ENCODE measurements around the gene PDGFD.

The PDGFD gene

DNA sequence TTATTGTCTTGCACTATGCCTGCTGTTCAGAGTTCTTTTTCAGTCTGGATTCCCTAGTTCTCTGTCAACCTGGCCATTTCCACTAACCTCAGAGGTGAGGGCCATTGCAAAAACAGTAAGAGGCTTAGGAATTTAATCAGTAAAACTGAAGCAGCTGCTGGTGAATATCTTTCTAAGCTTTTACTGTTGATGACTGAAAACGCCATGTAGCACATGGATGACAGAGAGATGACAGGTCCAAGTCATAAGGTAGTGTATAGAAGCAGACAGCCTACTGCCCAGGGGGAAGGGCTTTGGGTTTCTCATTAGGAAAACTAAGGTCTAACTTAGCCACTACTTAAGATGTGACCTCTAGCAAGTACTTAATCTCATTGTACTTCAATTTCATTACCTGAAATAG is 280.1 kb downstream of the PDGFD start:
- DNase-seq (ENCODE audit: low spot score), result no peak

DNA sequence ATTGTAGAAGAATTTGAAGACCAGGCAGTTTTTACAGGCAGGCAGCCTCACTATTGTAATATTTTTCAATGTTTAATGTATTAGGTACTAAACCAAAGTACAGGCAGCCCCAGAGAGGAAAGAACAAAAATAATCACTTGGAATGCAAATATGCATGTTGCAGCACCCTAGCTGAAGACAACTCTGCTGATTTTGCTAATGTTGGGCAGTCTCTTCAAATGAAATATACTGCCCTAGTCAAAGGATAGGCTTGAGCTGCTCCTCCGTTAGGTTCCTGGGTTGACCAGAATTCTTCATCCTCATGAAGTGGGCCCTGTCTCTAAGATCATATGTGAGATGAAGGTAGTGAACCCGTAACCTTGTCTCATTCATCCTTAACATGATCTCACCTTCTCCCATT is 280.7 kb downstream of the PDGFD start:
- no peak for DNase-seq (ENCODE audit: low spot score)

DNA sequence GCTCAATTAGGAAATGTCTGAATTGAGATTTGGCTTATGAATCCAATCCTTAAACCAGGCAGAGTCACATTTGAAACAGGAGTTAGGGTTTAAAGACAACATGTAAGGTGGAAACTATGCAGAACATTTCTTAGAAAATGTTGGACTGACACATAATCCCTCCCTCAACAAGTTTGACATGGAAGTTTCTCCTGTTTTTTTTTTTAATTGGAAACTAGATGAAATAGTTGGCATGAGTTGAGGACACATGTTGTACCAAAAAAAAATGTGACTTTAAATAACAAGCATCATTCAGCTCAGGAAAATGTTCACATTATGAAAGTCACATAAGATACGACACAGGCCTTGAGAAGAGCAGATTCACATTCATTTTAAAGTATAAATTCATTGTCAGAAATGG is 282.4 kb downstream of the PDGFD start:
- no peak for DNase-seq (ENCODE audit: low spot score)

DNA sequence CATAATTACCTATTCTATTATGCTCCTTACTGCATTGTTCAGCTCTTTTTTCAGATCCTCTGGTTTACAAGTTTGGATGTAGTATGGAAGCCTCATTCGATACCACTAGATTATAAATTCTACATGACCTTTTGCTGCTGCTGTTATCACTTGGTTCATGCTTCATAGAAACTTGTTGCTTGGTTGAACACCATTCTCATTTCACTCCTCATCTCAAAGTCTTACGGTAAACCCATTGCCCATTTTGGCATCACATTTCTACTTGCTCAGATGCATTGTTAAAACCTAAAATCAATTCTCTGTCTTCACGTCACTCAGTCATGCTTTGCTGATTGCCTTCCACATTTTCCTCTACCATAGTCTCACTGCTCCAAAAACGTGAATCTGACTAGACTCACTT is 283.0 kb downstream of the PDGFD start:
- DNase-seq (ENCODE audit: low spot score), result no peak

DNA sequence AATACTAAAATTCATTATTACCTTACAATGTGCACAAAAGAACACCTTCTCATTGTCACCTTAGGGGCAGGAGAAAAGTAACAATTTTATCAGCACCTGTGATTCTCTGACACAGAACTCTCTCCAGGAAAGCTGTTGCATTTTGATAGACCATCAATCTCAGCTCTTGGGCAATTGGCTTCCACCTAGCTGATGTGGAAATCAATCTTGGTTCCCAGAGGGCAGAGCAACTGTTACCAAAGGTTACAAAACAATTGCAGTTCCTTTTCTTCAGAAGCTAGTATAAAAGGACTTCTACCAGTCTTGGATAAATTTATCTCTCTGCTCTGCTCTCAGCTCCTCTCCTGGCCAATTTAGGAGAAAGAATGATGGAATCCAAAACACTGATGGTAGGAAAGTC is 285.3 kb downstream of the PDGFD start:
- no peak for DNase-seq (ENCODE audit: low spot score)

DNA sequence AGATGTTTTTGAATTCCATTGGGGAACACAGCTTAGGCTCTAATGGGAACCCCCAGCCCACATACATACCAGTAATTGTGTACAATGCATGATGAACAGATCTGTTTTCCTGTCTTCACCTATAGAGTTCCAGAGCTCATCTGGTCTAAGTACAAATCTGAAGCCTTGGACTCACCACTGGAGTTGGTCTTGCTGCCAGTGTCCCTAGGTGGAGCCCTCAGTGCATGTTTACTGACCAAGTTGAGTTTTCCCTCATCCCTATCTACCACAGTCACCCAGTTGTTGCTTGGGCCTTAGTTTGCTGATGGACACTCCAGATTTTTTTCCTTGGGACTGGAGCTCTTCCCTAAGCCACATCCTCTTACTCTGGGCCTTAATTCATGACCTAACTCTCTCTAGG is 286.7 kb downstream of the PDGFD start:
- DNase-seq (ENCODE audit: low spot score), result no peak

DNA sequence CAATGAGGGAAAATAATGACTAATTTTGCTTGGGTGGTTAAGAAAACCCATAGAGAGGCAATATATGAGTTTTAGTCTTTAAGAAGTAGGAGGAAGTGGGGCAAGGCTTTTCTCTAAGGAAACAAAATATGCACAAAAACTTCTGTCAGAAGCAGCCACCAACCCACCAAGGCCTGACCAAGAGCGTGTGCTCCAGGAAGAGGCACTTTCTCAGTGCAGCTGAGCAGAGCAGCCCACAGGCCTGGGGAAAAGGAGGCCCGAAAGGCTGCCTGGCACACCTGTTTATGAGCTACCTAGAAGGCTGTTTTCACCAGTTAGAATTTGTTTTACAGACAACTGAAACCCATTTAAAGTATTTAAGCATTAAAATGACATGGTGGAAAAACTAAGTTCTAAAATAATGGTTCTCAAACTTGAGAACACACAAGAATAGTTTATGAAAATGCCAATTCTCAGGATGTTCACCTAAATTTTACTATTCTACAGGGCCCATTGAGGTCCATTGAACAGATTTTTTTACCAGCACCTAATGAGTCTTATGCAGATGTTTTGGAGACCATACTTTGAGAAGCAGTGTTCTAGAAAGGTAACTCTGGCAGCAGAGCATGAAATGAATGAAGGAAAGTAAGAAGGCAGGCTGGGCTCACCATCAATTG is 288.0 kb downstream of the PDGFD start:
- DNase-seq (ENCODE audit: low spot score), result no peak

DNA sequence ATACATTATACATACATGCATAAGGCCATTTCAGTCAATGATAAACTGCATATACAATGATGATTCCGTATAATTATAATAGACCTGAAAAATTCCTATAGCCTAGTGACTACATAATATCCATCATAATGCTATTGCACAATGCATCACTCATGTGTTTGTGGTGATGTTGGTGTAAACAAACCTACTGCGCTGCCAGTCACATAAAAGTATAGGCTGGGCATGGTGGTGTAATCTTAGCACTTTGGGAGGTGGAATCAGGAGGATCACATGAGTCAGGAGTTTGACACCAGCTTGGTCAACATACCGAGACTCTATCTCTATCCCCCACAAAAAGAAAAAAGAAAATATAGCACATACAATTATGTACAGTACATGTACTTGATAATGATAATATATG is 291.2 kb downstream of the PDGFD start:
- DNase-seq (ENCODE audit: low spot score), result no peak

DNA sequence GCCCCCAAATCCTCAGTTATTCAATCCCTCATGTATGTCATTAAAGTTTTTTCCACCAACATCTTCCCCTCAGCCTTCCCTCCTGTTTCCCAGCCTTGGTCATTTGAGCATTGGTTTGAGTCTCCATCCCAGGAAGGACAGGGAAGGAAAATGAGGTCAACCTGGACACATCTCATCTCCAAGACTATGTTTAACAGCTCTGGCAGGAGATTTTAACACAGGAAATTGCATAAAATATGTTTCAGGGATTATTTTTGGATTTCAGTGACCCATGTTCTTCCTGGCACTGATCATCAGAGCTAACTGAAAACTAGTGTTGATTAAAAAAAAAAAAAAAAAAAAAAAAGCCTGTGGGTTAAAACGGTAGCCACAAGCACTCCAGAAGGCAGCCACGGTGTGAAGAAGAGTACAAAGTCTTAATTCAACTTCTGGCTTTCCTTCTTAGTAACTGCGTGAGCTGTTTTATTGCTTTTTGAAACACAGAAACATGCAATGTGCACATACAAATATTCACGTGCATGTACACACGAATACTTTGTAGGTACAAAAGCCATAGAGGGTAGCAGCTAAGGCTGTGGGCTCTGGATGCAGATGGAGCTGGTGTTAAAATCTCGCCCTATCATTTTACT is 291.9 kb downstream of the PDGFD start:
- no peak for DNase-seq (ENCODE audit: low spot score)

DNA sequence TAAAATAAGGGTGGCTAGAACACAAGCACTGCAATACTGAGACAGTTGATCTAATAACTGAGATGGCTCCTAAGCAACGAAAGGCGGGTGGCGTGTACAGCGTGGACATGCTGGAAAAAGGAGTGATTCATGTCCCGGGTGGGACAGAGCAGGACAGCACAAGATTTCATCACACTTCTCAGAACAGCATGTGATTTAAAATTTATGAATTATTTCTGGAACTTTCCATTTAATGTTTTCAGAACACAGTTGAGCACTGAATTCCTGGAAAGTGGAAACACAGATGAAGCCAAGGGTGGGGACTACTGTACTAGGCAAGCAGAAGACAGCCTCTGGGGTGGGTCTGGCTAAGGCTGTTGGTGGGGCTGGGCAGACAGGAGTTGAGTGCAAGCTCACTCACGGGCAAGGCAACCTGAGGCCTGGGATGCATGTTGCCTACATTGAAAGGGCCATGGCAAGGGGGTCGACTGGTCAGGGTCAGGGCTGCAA is 293.1 kb downstream of the PDGFD start:
- DNase-seq (ENCODE audit: low spot score), result no peak

DNA sequence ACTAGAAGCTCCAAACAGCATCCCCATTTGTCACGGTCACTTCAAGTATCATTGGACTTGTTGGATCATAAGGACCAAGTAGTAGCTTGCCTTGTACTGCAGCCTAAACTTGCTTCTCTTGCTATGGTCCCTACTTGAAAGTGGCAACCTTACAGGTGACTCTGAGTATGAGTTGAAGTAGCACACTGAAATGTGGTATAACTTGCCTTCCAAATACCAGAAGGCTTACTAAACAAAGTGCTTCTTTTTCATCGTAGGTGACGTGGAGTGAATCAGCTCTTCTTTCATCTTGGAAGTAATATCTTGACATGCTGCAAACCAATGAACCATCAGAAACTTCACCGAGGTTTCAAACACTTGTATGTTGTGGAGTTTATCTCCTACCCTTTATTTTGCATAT is 296.5 kb downstream of the PDGFD start:
- DNase-seq (ENCODE audit: low spot score), result no peak

DNA sequence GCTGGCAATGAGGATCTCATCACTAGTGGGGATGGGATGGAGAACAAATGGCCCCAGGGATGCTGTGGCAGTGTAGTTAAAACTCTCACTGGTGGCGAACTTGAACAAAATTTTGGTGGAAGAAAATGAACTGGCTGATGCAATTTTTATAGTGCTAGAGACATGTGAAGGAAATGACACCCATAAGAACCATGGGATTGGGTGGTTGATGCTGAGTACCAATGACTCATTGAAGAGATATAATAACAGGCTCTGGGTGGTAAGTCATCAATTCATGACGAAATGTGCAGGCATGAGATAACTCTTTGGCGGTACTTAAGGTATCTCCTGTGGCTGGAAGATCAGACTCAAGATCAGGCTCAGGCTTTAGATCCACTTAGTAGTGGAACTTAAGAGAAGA is 300.4 kb downstream of the PDGFD start:
- peak; percentile 6 for DNase-seq (ENCODE audit: low spot score)

DNA sequence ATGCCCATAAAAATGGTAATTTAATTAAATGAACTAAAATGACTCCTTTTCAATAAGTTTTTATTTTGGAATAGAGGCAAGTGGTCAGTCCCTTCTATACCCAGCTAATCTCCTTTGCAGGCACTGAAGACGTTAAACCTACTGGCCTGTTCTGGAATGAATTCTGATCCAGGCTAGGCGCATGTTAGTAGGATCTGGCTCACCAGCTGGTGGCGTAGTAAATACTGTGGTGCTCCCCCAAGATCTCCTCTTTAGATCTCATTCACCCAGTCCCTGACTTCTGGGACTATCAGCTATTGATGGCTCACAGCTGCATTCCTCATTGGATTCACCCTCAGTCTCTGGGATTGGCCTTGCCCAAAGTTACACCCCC is 301.2 kb downstream of the PDGFD start:
- DNase-seq (ENCODE audit: low spot score), result no peak

DNA sequence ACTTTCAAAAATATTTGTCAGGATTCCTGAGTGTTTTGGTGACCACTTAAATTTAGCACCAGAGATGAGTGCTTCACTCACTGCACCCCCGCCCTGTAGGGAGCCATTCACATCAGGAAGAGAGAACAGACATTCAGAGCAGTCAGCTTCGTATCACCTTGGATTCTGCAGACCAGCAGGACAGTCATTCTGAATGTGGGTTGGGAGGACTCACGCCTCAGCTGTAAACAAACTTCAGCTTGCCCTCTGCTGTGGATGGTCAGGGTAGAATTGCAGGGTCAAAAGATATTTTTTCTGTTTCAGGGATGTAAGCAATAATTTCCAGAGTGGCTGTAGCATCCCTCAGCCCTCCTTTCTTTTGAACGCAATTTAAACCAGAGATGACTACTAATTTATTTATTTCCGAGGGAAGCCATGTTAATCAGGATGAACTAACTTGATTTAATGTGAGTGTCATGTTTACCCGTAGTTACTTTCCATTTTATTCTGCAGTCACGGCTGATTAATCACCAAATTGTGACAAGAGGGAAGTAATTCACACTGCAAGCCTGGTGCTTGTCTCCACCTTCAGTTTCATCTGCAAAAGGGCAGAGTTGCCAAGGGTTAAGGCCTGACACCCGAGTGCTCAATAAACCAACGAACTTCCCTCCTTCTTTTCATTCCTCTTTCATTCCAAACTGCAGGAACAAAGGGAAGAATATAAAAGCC is 301.7 kb downstream of the PDGFD start:
- no peak for DNase-seq (ENCODE audit: low spot score)
